Measurements from ENCODE around the gene TOM1L1. TPM values are rescaled to one million over a fixed set of nuclear protein-coding genes. Genes with fewer than 3 reads are reported as not detected.
A peak's percentile ranks its signal among the peaks of the same experiment; 100 is the strongest.

Gene TOM1L1
- total RNA-seq, 6 experiments from 2014 or later = 36.5 to 74.5 (median 61.9) TPM

- peak in 3 of 4 donors; percentile 22 to 51 (median 50) for ATAC-seq
Observed at GRCh38 chr17:55005520-55005919, 104.9 kb downstream of the TOM1L1 start.

More at GRCh38 chr17:55005520-55005919, 104.9 kb downstream of the TOM1L1 start:
- H3K27ac ChIP-seq = no peak overlapping the region
- no peak for TF ChIP-seq POLR2A (IDR thresholded peaks at IDR 0.05)
- peak; percentile 22 to 44 (median 32) for TF ChIP-seq CTCF (IDR thresholded peaks at IDR 0.05)
- H3K36me3 ChIP-seq = no peaks in the 10 kb centered on the region
- WGBS (ENCODE audit: insufficient coverage, low coverage, low lambda C conversion rate, missing lambda C conversion rate) = 95% methylated on average over 1 of the region's 1 CpG
- H3K9me3 ChIP-seq = no peaks in the 10 kb centered on the region
- intact Hi-C loops (cut with DNase I) = no loop called here
- H3K4me1 ChIP-seq = no peaks in the 10 kb centered on the region
- H3K4me3 ChIP-seq = no peak overlapping the region
- no peaks in the 10 kb centered on the region for H3K27me3 ChIP-seq
- no peak for DNase-seq

Small RNA genes lying within 50 kb of the gene (small RNA-seq; reads per million reads assigned to genes)
- 0 reads per million in 2 experiments for gene AC007485.1

Other genes with a start within 250 kb of the TOM1L1 start
- gene COX11, start 67.8 kb downstream of the TOM1L1 start, total RNA-seq = 10 to 100 TPM; 20.4 to 29.1 (median 24.8) TPM
- 10 to 100 TPM in 1 of 6 experiments, 1 to 10 TPM in 5; 2.2 to 14.8 (median 3.7) TPM for gene STXBP4, start 67.9 kb downstream of the TOM1L1 start, total RNA-seq

Measured in right lobe of liver (tissue), 6 donors.